Omental fat pad (tissue), 4 donors: ENCODE data around the gene CSF3. TPM values are rescaled to one million over a fixed set of nuclear protein-coding genes. Genes with fewer than 3 reads are reported as not detected.
A peak's percentile ranks its signal among the peaks of the same experiment; 100 is the strongest.

Experiments used
- ATAC-seq: fragments of 150-250 bp; one replicate; pipeline ENCODE4 v1.9.1; 2016; ENCODE audit warnings: mild to moderate bottlenecking, moderate library complexity; ENCODE audit not compliant: low FRiP score
- DNase-seq: peaks from one replicate; pipeline ENCODE4 v3.0.0-alpha.2; 2019; ENCODE audit warnings: low spot score
- total RNA-seq, 4 donors: library from RNA; depleted of rRNA; stranded (reverse); fragments of >200 nt; gene quantifications; one replicate each; pipeline ENCODE4 v1.1.0, GENCODE V29; 2016
- TF ChIP-seq, protein P1 (sequence below), 3 donors: fragments of 450-650 bp; IDR thresholded peaks; one replicate each; pipeline ENCODE4 v1.5.1; 2016 to 2017; ENCODE audit warnings: antibody characterized with exemption in 3 of 3, mild to moderate bottlenecking in 3 of 3, moderate library complexity in 2 of 3

CSF3 gene
- total RNA-seq, 4 donors from 2014 or later, result 51.8 to 75.2 TPM; not detected in 2

DNA sequence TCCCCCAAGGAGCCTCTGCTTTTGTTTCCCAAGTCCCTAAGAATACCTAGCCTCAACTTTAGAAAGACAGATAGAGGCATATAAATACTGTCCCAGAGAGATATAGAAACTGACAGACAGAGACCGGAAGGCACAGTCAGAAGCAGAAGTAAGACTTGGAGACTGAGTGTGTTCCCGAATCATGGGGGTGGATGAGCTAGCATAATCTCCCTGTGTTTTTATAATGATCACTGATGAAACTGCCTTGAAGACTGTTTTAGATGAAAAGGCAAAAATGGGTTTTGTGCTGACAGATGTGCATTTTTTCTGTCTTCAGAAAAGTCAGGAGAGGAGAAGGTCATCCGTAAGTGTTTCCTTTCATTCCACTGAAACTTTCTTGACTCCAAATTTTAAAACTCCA is 43.0 kb upstream of the CSF3 start:
- TF ChIP-seq, protein P1, sequence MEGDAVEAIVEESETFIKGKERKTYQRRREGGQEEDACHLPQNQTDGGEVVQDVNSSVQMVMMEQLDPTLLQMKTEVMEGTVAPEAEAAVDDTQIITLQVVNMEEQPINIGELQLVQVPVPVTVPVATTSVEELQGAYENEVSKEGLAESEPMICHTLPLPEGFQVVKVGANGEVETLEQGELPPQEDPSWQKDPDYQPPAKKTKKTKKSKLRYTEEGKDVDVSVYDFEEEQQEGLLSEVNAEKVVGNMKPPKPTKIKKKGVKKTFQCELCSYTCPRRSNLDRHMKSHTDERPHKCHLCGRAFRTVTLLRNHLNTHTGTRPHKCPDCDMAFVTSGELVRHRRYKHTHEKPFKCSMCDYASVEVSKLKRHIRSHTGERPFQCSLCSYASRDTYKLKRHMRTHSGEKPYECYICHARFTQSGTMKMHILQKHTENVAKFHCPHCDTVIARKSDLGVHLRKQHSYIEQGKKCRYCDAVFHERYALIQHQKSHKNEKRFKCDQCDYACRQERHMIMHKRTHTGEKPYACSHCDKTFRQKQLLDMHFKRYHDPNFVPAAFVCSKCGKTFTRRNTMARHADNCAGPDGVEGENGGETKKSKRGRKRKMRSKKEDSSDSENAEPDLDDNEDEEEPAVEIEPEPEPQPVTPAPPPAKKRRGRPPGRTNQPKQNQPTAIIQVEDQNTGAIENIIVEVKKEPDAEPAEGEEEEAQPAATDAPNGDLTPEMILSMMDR (IDR thresholded peaks at IDR 0.05), result no peak
- DNase-seq (no peak), ATAC-seq (peak; percentile 66)

DNA sequence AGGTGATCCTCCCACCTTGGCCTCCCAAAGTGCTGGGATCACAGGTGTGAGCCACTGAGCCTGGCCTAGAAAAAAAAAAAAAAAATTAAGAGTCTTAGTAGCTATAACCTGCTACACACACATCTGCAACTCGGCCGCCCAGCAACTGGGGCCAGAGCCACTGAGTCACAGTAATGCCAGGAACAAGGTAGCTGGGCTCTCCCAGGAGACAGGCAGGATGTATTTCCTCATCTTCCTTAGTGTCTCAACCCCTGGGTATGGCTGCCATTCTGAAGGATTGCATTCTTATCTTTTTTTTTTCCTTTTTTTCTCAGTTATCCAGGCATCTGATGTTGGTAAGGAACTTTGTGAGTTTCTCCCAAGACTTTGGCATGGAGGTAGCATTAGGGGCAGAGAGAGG is 41.7 kb upstream of the CSF3 start:
- DNase-seq (no peak), ATAC-seq (peak; percentile 65)
- TF ChIP-seq, protein P1 (IDR thresholded peaks at IDR 0.05), result no peak

DNA sequence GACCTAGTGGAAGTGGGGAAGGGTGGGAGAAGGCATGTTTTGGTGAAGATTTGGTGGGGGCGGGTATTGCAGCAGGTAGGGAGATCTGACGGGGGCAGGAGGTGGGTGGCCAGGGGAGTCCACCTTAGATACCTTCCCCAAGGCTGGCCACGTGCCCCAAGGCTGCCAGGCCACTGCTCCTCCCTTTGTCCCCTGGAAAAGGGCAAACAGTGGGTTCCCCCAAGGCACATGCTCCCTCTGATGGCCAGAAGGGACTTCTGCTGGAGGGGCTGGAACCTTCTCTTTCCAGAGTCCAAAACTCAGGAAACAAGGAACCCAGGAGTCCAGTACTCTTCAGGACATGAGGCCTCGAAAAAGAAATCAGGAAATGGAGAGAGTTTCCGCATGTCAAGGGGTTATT is 40.8 kb upstream of the CSF3 start:
- DNase-seq (no peak), ATAC-seq (no peak)
- TF ChIP-seq, protein P1 (IDR thresholded peaks at IDR 0.05), result no peak

DNA sequence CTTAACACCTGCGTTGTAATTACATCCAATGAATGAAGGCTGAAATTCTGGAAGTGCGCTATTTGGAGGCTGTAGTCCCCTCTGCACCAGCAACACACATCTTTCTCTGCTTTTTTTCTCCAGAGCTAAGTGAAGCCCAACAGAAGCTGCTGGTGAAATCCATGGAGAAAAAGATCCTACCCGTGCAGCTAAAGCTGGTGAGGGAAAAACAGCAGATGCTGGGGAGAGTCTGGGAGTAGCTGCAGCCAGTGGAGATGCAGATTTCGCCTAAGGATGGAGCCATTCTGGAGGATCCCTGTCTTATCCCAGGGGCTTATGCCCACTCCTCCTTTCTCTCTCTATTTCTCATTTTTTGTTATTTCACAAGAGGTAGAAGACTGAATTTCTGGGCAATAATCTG is 39.4 kb upstream of the CSF3 start:
- DNase-seq (no peak), ATAC-seq (no peak)
- TF ChIP-seq, protein P1 (IDR thresholded peaks at IDR 0.05), result no peak

DNA sequence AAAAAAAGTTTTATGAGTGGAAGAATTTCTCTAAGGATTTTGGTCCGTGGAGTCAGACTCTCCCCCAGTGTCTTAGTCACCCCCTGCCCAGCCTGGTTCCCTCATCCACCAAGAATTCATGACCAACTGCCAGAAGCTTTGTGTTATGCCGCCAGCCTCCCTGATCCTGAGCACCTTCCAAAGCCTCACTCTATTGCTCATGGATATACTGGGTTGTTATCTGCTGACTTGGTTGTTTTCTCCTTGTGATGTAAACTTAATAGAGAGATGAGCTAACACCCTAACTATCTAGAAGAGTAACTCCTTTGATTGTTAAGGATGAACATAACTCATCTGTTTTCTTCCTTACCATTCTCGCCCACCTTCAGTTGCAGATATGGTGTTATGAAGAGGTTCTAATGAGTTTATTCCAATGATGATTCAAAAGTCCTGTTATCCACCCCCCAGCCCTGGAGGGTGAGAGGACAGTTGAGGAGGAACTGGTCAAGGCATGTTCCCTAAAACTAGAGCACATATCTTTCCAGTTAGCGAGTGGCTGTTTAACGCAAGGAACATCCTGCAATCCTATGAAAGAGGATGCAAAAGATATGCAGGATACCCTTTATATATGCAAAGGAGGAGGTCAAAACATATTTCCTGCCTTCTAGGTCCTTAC is 36.1 kb upstream of the CSF3 start:
- TF ChIP-seq, protein P1 (IDR thresholded peaks at IDR 0.05), result no peak
- ATAC-seq (peak; percentile 82), DNase-seq (no peak)

DNA sequence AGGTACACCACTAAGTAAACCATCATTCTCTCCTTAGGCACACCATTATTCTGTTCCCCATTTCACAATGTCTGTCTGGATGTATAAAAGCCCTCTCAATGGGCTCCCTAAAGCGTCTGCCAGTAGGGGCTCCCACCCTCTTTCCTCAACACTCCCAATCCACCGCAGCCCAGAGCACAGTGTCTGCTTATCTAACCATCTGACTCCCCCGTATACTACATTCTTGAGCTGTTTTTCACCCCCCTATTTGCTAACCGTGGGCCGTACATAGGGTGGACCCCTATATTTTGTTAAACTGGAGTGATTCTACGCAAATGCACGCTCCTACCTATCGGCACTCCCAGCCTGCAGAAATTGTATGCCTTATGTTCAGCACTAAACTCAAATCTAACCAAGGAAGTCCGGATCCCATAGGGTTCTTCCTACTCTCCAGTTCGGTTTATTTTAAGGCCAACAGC is 35.3 kb upstream of the CSF3 start:
- TF ChIP-seq, protein P1 (IDR thresholded peaks at IDR 0.05), result no peak
- no peak for DNase-seq
- ATAC-seq, result peak; percentile 12
